Measurements from ENCODE around the gene PLA2G7.

The PLA2G7 gene

DNA sequence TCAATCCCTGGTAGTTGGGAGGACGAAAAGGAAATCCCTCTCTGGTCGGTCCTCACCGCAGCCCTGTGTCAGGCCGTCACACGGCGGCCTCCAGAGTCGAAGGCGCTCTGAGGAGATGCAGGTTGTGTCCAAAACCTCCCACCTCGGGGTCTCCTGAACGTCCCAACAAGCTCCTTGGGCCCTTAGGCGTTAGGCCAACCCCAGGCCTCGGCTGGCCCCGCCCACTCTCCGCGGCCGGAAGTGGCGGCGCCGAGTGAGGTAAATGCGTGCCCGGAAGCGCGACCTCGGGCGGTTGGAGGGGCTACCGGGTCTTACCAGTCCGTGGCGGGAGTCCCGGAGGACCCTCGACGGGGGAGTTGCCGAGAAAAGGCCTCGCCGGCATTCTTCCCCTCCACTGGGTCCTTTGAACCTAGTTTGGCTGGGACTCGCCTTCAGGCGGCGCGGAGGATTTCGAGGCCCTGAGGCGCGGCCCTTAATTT is 47.5 kb downstream of the PLA2G7 start, which contains the start of gene TDRD6:
TDRD6 (plus strand) TSS at position 267 of the 479 bp plus-strand sequence. CDS start 244 bp downstream, outside the sequence.
- DNase-seq, result no peak

DNA sequence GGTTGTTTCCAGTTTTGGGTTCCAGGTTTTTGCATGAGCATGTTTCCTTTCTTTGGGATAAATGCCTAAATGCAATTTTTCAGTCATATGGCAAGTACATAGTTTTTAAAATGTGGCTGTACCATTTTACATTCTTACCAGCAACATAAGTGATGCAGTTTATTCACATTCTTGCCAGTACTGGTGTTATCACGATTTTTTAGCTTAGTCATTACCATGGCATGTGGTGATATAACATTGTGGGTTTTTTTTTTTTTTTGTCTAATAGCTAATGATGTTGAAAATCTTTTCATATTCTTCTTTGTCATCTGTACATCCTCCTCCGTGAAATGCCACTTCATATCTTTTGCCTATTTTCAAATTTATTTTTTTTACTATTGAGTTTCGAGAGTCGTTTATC is 50.4 kb downstream of the PLA2G7 start:
- no peak for DNase-seq

DNA sequence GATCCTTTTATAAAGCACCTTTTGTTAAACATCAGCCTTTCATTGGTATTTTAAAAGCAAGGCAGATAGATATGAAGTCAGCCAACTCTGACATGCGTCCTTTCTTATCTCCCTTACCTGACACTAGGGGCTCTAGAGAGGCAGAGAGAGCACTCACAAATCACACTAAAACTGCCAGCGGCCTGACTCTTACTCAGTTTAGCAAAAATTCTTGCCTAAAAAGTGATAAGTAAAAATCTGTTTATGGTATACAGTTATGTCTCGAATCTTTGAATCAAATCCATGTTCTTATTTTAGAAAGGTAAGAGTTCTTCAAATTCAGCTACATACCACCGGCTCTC is 57.9 kb downstream of the PLA2G7 start:
- DNase-seq, result no peak

DNA sequence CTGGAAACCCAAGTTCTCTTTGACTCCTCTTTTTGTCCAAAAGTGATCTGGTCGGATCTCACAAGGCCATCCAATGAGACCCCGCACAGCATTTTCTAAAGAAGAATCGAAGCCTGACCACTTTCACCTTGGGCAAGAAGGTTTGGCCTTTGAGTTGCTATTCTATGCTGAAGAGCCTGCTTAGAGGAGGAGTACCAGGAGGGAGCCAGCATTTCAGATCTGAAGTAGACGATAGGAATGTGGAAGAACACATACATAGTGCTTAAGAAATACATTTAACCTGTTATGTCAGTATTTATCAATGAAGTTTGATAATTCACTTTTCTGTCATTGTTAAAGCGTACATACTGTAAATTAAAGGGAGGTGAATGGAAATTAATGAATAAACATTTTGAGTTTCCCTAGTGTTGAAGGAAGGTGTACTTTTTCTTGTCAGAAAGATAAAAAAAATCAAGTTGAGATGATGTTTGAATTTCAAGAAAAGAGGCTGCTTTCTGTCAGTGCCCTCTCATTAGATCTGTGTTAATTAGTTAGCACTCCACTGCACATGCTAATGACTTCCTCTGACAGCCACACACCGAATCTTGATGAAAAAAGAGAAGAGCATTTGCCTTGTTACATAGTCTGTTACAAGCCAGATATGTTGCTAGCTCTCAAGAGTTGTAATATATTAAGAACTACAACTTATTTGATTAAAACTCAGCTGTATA is 58.4 kb downstream of the PLA2G7 start:
- DNase-seq, result no peak

DNA sequence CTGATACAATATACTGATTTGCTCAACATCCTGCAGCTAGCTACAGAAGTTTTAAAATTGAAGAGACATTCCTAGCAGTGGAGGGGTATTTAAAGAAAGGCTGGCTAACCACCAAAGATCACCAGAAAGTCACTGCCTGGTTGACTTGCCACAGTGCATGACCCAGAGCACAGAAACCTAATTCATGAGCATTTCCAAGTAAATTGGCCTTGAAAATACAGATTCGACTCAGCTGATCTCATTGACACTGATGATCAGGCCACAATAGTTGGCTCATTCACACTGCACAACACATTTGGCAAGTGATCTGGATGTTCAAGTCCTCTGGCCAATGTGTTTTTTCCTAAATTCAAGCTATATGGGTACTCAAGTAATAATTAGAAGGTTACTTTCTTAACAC is 60.8 kb downstream of the PLA2G7 start:
- DNase-seq, result no peak

DNA sequence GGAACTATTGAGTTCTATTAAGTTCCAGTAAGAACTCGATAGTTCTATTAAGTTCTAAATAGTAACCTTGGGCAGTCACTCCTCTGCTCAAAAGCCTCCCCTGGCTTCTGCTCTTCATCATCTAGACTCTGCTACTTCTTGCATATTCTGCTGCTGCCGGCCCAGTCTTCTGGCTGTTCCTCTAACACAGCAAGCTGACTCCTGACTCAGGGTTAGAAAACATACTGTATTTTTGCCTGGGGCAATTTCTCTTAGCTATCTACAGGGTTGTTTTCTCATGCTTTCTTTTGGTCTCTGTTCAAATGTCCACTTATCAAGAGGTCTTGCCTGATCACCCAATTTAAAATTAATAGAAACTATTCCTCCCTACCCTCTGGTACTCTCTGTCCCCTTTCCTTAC is 67.8 kb downstream of the PLA2G7 start:
- DNase-seq, result no peak

DNA sequence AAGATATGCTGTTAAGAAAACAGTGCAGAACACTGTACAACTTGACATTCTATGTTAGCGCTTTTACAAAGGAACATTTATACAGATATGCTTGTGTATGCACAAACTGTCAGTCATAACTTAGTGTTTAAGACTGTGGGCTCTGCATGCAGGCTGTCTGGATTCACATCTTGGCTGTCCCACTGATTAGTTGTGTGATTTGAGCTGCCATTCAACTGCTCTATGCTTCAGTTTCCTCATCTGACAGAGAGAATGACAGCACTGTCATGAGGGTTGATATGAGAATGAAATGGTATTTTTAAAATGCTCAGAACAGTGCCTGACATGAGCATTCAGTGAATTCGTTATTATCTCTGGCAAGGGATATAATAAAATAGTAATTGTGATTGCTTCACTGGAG is 73.7 kb downstream of the PLA2G7 start:
- DNase-seq, result no peak

DNA sequence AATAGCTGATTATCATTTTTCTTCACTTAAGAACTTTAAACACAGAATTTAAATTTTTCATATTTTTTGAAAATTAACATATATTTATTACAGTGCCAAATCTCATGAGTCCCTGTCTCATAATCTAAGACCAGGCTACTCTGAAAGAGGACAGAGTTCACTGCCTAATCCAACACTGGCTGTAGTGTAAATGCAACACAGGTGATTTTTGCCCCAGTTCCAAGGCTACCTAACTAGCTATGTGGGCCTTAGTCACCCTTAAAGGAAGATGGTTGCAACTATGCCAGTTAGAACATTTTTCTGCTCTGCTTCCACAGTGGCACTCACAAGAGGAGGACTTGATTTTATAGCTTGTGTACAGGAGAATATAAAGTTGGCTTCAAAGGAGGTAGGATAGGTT is 77.5 kb downstream of the PLA2G7 start:
- no peak for DNase-seq

DNA sequence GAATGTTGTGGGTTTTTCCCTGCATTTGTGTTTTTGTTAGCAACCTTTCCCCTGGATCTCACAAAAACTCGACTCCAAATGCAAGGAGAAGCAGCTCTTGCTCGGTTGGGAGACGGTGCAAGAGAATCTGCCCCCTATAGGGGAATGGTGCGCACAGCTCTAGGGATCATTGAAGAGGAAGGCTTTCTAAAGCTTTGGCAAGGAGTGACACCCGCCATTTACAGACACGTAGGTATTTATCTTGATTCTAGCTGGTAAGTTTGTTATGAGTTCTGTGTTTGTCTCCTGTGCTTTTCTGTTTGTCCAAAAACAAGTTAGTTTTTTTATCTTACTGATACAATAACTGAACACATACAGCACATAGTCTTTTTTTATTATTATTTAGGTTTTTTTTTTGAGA is 79.4 kb downstream of the PLA2G7 start:
- no peak for DNase-seq

Measured in activated T-cell treated with anti-CD3 and anti-CD28 coated beads, Interleukin-2, amount 50 U/mL, for 1 hour (primary cell).